Ramos (cell line): ENCODE results near the gene SHROOM3.
"Not testable (repeated sequence)": the region's sequence is repeated elsewhere in the genome, so short reads cannot be mapped to it uniquely, and the experiment has no call there.

ENCODE experiments used
- in situ Hi-C: fragments of 300-500 bp; cut with MboI; formaldehyde crosslinking; loops from one replicate; pipeline ENCODE4 v1.14.3; 2022; ENCODE audit warnings: low sequenced_read_pairs; ENCODE audit not compliant: unreplicated experiment

The SHROOM3 gene

GRCh38 chr4:76442807-76443206 is 7.8 kb downstream of the SHROOM3 start:
- in situ Hi-C loops, result no loop called here

DNA sequence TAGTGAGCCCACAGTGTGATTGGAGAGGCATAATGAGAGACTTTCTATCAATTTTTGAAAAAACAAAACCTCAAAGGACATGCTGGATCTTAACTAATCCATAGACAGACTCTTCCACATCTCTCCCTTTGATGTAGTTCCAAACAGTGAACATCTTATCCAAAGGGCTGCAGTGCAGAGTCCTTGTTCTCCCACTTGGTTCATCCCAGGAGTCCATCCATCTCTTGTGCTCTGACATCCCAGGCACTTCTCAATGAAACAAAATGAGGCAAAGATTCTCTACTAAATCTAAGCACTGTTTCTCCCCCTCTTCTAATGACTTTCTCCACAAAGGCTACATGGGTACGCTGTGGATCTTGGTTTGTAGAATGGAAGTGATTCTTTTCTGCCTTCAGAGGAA is 8.3 kb downstream of the SHROOM3 start:
- in situ Hi-C loops, result no loop called here

GRCh38 chr4:76445911-76446310 is 10.9 kb downstream of the SHROOM3 start:
- in situ Hi-C loops, result no loop called here

DNA sequence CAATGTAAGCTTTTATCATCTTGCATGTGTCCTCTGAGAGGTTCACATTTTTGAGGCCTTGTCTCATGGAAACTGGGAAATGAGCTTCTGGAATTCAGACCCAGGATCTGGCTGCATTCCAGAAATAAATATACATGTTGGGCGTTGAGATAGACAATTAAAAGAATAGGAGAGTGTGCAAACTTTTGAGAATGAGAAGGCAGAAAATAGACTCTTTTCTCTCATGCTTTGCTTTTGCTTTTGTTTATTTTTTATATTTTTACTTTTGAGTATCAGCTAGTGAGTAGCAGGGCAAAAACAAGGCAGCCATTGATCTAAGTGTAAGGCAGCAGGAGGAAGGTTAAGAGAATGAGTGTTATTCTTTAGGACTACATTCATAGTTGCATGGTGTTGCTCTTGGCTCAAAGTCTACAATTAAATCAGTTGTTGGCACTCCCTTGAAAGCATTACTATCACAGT is 12.4 kb downstream of the SHROOM3 start:
- in situ Hi-C loops, result no loop called here

DNA sequence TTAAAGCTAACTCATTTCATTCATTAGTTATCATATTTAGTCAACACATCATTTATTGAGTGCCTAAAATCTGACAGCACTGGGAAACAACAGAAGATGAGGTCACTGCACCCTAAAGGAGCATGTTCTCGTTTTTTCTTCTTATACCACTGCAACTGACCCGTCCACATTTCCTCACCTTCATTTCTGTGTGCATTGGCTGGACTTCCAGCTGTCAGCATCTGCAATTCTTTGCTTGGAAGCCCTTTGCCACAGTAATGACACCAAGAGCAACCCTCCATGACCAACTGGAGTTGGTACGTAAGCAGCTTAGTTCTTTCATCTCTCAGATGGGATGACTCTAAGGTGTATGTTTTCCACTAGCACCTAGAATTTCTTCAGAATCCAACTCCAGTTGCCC is 13.2 kb downstream of the SHROOM3 start:
- in situ Hi-C loops, result no loop called here

DNA sequence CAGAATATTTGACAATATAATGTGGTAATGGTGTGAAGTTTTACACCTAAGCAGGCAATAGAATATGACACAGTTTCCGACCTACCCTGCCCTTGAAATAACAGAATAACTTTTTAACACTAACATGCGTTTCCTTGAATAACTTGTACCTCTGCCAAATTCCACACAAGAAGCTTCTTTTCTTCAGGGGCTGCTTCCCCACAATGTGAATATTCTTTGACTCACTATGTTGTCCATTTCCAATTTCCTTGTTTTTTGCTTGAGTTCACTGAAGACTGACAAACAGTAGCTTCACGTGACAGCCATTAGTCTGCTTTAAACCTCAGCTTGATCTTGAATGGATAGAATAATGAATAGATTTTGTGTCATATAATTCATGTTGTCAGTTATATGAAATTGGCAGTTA is 14.3 kb downstream of the SHROOM3 start:
- in situ Hi-C loops, result no loop called here

GRCh38 chr4:76449833-76450232 is 14.8 kb downstream of the SHROOM3 start:
- in situ Hi-C loops, result no loop called here

DNA sequence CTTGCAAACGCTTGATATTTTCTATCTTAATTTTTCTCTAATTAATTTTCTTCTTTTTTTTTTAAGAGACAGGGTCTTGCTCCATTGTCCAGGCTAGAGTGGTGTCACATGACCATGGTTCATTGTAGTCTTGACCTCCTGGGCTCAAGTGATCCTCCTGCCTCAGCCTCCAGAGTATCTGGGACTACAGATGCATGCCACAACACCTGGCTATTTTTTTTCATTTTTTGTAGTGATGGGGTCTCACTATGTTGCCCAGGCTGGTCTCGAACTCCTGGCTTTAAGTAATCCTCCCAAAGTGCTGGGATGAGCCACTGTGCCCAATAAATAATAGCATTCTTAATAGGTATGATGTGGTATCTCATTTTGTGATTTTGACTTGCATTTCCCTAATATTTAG is 18.2 kb downstream of the SHROOM3 start:
- in situ Hi-C loops, result no loop called here

DNA sequence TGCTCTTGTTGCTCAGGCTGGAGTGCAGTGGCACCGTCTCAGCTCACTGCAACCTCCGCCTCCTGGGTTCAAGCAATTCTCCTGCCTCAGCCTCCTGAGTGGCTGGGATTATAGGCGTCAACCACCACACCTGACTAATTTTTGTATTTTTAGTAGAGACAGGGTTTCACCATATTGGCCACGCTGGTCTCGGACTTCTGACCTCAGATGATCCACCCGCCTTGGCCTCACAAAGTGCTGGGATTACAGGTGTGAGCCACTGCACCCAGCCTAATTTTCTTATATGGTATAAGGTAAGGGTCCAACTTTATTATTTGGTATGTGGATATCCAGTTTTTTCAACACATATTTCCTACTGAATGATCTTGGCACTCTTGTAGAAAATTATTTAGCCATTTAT is 19.0 kb downstream of the SHROOM3 start:
- in situ Hi-C loops, result not testable (repeated sequence)

GRCh38 chr4:76457885-76458284 is 22.9 kb downstream of the SHROOM3 start:
- in situ Hi-C loops, result no loop called here

DNA sequence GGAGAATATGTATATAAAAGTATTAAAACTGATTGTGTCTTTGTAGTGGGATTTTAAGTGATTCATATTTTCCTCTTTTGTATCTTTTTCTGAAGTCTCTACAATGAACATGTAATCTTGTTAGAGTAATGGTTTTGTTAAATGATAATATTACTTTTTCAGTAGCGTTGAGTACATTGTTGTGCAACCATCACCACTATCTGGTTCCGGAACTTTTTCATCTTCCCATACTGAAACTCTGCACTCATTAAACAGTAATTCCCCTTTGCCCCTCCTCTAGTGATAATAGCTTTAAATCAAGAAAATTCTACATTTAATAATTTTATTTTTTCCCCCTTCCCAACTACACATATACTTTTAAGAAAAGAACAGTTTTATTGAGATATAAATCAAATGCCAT is 23.3 kb downstream of the SHROOM3 start:
- in situ Hi-C loops, result no loop called here

- in situ Hi-C loops, result no loop called here
These were observed 23.8 kb downstream of the SHROOM3 start for GRCh38 chr4:76458825-76459224.

DNA sequence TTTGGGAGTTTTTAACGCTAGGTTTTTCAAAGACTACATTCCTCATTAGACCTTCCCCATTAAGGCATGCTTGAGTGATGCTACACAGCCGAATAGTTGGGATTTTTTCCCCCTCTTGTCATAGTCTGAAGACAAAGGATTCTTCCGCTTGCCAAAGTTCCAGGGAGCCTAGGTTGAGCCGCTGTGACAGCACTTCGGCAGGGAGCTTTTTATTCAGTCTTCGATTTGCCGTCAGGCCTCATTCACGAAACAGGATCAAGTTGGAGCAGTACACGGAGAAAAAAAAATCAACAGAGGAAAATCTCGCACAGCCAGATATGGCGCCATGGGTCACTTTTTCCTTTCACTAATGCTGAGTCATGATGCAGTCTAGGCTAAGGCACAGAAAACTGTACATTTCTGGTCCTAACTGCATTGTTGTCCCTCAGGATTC is 24.3 kb downstream of the SHROOM3 start:
- in situ Hi-C loops, result no loop called here

GRCh38 chr4:76463568-76463967 is 28.5 kb downstream of the SHROOM3 start:
- in situ Hi-C loops, result no loop called here

- in situ Hi-C loops, result no loop called here
These were observed 35.0 kb downstream of the SHROOM3 start for GRCh38 chr4:76470064-76470463.

DNA sequence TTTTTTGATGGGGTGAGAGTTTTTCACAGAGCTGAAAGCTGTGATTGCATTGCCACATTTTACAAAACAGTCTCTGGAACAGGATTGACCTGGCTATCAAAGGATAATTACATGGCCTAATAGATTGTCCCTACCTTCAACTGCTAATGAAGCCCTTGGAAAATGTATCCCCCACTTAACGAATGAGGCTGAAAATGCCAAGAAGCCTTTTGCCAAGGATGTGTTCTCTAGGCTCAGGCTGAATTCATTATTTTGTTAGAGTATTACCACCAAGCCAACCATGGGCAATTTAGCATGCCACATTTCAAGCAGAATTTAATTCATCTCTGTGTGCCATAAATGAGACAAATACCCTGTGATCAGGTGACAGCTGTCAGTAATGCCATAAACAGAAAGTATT is 35.5 kb downstream of the SHROOM3 start:
- in situ Hi-C loops, result no loop called here

DNA sequence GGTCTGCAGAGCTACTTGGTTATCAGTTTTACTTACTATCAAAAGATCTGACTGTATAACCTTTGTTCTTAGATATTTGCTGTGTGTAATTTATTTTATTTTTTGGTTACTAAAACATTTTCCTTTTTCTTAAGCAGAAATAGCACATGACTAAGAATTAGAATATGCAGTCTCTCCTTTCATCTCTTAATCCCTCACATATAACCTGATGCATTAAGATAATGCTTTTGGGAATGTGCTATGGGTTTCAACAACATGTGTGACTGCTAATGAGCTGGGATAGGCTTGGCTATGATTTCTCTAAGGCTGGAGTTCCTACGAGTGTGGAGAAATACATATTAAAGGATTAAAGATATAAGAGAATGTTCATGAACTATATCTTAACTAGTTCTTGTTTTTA is 41.5 kb downstream of the SHROOM3 start:
- in situ Hi-C loops, result no loop called here

GRCh38 chr4:76484654-76485053 is 49.6 kb downstream of the SHROOM3 start:
- in situ Hi-C loops, result no loop called here

GRCh38 chr4:76485450-76485849 is 50.4 kb downstream of the SHROOM3 start:
- in situ Hi-C loops, result no loop called here

DNA sequence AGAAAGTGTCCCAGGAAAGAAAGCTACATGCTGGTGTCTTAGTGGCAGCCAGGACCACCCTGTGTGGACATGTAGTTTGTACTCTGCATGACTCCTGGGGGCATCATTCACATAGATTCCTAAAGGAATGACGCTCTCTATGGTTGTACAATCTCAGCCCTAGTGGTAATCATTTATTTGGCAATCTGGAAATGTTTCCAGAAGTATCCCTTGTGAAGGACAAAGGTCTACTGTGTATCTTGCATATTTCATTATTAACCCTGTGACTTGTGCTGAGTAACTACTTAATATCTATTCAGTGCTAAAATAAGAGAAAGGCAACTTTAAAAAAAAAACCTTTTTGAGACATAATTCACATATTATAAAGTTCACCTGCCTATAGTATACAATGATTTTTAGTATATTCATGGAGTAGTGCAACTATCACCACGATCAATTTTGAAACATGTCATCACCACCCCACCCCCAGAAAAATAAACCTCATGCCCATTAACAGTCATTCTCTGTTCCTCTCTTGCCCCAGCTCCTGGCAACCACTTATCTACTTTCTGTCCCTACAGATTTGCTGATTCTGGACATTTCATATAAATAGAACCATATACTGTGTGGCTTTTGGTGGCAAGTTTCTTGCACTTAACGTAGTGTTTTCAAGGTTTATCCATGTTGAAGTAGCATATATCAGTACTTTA is 51.7 kb downstream of the SHROOM3 start:
- in situ Hi-C loops, result no loop called here

GRCh38 chr4:76487621-76488020 is 52.6 kb downstream of the SHROOM3 start:
- in situ Hi-C loops, result no loop called here

DNA sequence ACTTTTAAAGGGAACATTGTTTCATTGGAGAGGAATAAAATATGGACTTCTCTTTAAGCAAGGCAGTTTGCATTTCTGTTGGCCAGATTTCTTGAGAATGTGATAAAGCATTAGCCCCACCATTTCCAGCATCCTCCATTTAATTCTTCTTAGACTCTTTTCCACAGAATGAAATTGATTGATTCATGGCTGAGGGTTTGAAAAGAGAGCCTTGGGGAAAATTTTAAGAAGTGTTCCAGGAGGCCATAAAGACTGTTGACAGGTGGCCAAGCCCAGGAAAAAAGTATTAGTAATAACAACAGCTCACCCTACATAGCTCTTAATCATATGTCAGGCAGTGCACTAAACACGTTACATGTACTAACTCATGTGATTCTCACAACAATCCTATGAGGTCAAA is 53.4 kb downstream of the SHROOM3 start:
- in situ Hi-C loops, result no loop called here
